HepG2 (cell line): ENCODE data around the gene IQCE. TPM values are rescaled to one million over a fixed set of nuclear protein-coding genes. Genes with fewer than 3 reads are reported as not detected.

Source experiments
- ATAC-seq: fragments of 200-7000 bp; cut with Tn5 transposase; 3 replicates; pipeline ENCODE4 v1.9.1; 2020; ENCODE audit warnings: mild to moderate bottlenecking, moderate library complexity
- BruUV-seq: library from RNA; stranded (reverse); fragments of 400-500 nt; replicated peaks from 2 replicates; lab custom pipeline; 2021; lab: Mats Ljungman, UMichigan
- CTCF ChIA-PET: fragments of 300-600 bp; formaldehyde crosslinking; extraction: SDS; loops from one replicate; lab custom pipeline; 2021; ENCODE audit warnings: low total read pairs, inconsistent platforms, low intra/inter-chr PET ratio; lab: Yijun Ruan, JAX
- POLR2A ChIA-PET: fragments of 350-600 bp; sonication (Branson Sonifier 250); formaldehyde crosslinking; loops from one replicate; lab custom pipeline; 2020; ENCODE audit warnings: antibody characterized with exemption, inconsistent platforms; lab: Yijun Ruan, JAX
- DNase-seq: peaks from one replicate; pipeline ENCODE4 v3.0.0-alpha.2; 2015; ENCODE audit warnings: low spot score
- FAIRE-seq: peaks from 3 replicates; lab custom pipeline; 2011; peaks lifted over from hg19 to GRCh38; lab: Jason Lieb, UNC
- H2AFZ ChIP-seq: one replicate; pipeline ENCODE4 v1.6.1; 2011; ENCODE audit warnings: low read length, inconsistent platforms
- H3K27ac ChIP-seq: fragments of 300-600 bp; 3 replicates; pipeline ENCODE4 v1.8.0; 2011; ENCODE audit warnings: mixed run types, mild to moderate bottlenecking, mixed read lengths, low read length, inconsistent platforms; ENCODE audit not compliant: insufficient read depth; ENCODE audit errors: extremely low read length
- H3K27me3 ChIP-seq, 2 experiments: fragments of 200-600 bp in 1 of 2; 2 replicates in 1 of 2; 3 replicates in 1 of 2; pipeline versions ENCODE4 v1.6.0 to v1.8.0; 2011; ENCODE audit warnings: low read length in 2 of 2, mild to moderate bottlenecking in 2 of 2, moderate library complexity in 2 of 2, inconsistent platforms in 1 of 2; ENCODE audit not compliant: insufficient read depth in 2 of 2, control insufficient read depth in 1 of 2
- H3K36me3 ChIP-seq, 2 experiments: fragments of 200-600 bp in 1 of 2; replicated peaks in 1 of 2; 2 replicates in 1 of 2; 3 replicates in 1 of 2; pipeline versions ENCODE4 v1.5.1 to v1.8.0; 2011; ENCODE audit warnings: low read length in 2 of 2, inconsistent platforms in 1 of 2; ENCODE audit not compliant: insufficient read depth in 2 of 2, control insufficient read depth in 1 of 2
- H3K4me1 ChIP-seq: 2 replicates; pipeline ENCODE4 v1.5.1; 2012; ENCODE audit warnings: low read length, inconsistent platforms; ENCODE audit not compliant: insufficient read depth
- H3K4me2 ChIP-seq: 2 replicates; pipeline ENCODE4 v1.6.0; 2011; ENCODE audit warnings: low read depth, low read length, inconsistent platforms
- H3K4me3 ChIP-seq, 3 experiments: fragments of 200-600 bp in 1 of 3; sonication (generic), shearing (Covaris generic) in 1 of 3; replicated peaks in 1 of 3; 2 replicates each; pipeline ENCODE4 v1.5.1; 2011 to 2016; ENCODE audit warnings: low read length in 3 of 3, inconsistent platforms in 2 of 3, low read depth in 2 of 3, mild to moderate bottlenecking in 2 of 3, control low read depth in 1 of 3, mixed read lengths in 1 of 3; ENCODE audit not compliant: insufficient read depth in 1 of 3
- H3K79me2 ChIP-seq: one replicate; pipeline ENCODE4 v1.6.1; 2011; ENCODE audit warnings: low read length, inconsistent platforms; ENCODE audit not compliant: insufficient read depth
- H3K9ac ChIP-seq: 2 replicates; pipeline ENCODE4 v1.6.0; 2011; ENCODE audit warnings: mild to moderate bottlenecking, low read depth, low read length, inconsistent platforms; ENCODE audit not compliant: insufficient read depth
- H3K9me3 ChIP-seq: 2 replicates; pipeline ENCODE4 v1.5.1; 2012; ENCODE audit warnings: mild to moderate bottlenecking, low read length
- H4K20me1 ChIP-seq: 2 replicates; pipeline ENCODE4 v1.6.0; 2011; ENCODE audit warnings: inconsistent platforms, mild to moderate bottlenecking, low read length, moderate library complexity; ENCODE audit not compliant: insufficient read depth
- HNRNPL ChIP-seq: fragments of 200-400 bp; formaldehyde crosslinking; IDR thresholded peaks from 2 replicates; pipeline ENCODE4 v1.6.1; 2017; ENCODE audit warnings: mild to moderate bottlenecking, low read depth, low read length
- SALL1 ChIP-seq: sonication (generic); formaldehyde crosslinking; IDR thresholded peaks from 2 replicates; pipeline ENCODE4 v1.8.0; 2022; ENCODE audit warnings: mild to moderate bottlenecking, missing genetic modification reagents
- THYN1 ChIP-seq: sonication (generic); formaldehyde crosslinking; IDR thresholded peaks from 2 replicates; pipeline ENCODE4 v1.8.1; 2023; ENCODE audit warnings: low read depth, mild to moderate bottlenecking, moderate library complexity, missing genetic modification reagents, borderline replicate concordance
- ZNF431 ChIP-seq: sonication (generic); formaldehyde crosslinking; IDR thresholded peaks from 2 replicates; pipeline ENCODE4 v1.9.0; 2022; ENCODE audit warnings: missing genetic modification reagents, low read depth, mild to moderate bottlenecking, borderline replicate concordance
- ZSCAN12 ChIP-seq: sonication (generic); formaldehyde crosslinking; IDR thresholded peaks from 2 replicates; pipeline ENCODE4 v1.9.0; 2021; ENCODE audit warnings: mild to moderate bottlenecking, missing genetic modification reagents
- WGBS: methylation state at CpG from one replicate; pipeline ENCODE4 v1.1.6; 2017; ENCODE audit warnings: low lambda C conversion rate; 5-methylcytosine and 5-hydroxymethylcytosine counted together
- in situ Hi-C: cut with HindIII; loops from 2 replicates; pipeline ENCODE4 v1.10.0; 2017; ENCODE audit warnings: low pct_unique_long_range_greater_than_20kb; ENCODE audit not compliant: extremely low pct_ligation_motif_present
- intact Hi-C: fragments of 100-400 bp; cut with micrococcal nuclease; formaldehyde crosslinking; loops from one replicate; pipeline ENCODE4 v1.10.0; 2022; ENCODE audit not compliant: unreplicated experiment
- polyA plus RNA-seq, 8 experiments: library from polyadenylated mRNA; depleted of rRNA in 3 of 8; stranded (reverse) in 7 of 8; unstranded in 1 of 8; fragments of >200 nt; fragmentation: Illumina TruSeq in 4 of 8; extraction: Trizol in 4 of 8; gene quantifications; 2 replicates each; pipeline versions ENCODE4 v1.2.1 to v1.2.3, GENCODE V29; 2011 to 2016; ENCODE audit warnings: low read depth in 4 of 8, missing spikeins in 1 of 8, mixed read lengths in 1 of 8; ENCODE audit not compliant: insufficient read depth in 1 of 8
- total RNA-seq, 5 experiments: library from RNA; depleted of rRNA; stranded (reverse); fragments of >200 nt; fragmentation: Illumina TruSeq; extraction: Trizol; gene quantifications; 2 replicates each; pipeline ENCODE4 v1.2.3, GENCODE V29; 2016; ENCODE audit warnings: low read depth in 1 of 5
- TF ChIP-seq, protein P1 (sequence below): sonication (generic); formaldehyde crosslinking; IDR thresholded peaks from 2 replicates; pipeline ENCODE4 v1.5.1; 2020; ENCODE audit warnings: missing genetic modification reagents, mild to moderate bottlenecking, borderline replicate concordance
- TF ChIP-seq, protein P2 (sequence below): sonication (generic); formaldehyde crosslinking; IDR thresholded peaks from 2 replicates; pipeline ENCODE4 v1.4.0; 2020; ENCODE audit warnings: mild to moderate bottlenecking, missing genetic modification reagents
- TF ChIP-seq, protein P3 (sequence below): sonication (generic); formaldehyde crosslinking; IDR thresholded peaks from 2 replicates; pipeline ENCODE4 v1.8.1; 2022; ENCODE audit warnings: mild to moderate bottlenecking, missing genetic modification reagents
- TF ChIP-seq, protein P4 (sequence below): sonication (generic); formaldehyde crosslinking; IDR thresholded peaks from 2 replicates; pipeline ENCODE4 v1.8.1; 2022; ENCODE audit warnings: low read depth, mild to moderate bottlenecking, missing genetic modification reagents

IQCE gene
- total and polyA plus RNA-seq, 2 of the 13 experiments (the other 11 are each of a cell fraction or from before 2014, with no cell fraction given) = 1.5 to 2.5 TPM

DNA sequence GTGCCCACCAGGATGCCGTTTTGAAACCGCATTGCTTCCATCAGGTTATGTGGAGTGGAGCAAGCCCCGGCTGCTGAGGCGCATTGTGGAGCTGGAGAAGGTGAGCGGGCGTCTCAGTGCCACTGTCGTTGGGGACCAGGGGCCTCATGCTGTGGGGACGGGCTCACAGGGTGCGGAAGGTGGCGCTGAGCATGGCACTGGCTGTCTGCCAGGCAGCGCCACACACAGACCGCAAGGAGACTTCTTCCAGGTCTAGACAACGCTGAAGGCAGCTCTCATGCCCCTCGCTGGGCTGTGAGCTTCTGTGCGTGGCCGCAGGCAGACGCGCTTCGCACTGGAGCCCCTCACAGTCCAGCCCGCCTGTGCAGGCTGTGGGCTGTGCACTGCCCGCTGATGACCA is 29.0 kb downstream of the IQCE start:
- TF ChIP-seq HNRNPL (0 out of 2 replicates have a peak, but pooled peaks have one; percentile 21), THYN1 (CRISPR knock-in tag) (no peak)
- ATAC-seq = no peak
- H3K27ac ChIP-seq = no peak overlapping the region
- ChIA-PET POLR2A (no interaction called here), CTCF (no interaction called here)
- no peak overlapping the region for H3K4me3 ChIP-seq
- H3K9me3 ChIP-seq = no peaks in the 10 kb centered on the region
- no peaks in the 10 kb centered on the region for H3K79me2 ChIP-seq
- intact Hi-C loops (no loop called here), in situ Hi-C loops (no loop called here)
- no peak for FAIRE-seq
- H3K4me2 ChIP-seq = no peak overlapping the region
- no peak overlapping the region for H3K9ac ChIP-seq
- no peak for DNase-seq
- no peak overlapping the region for H2AFZ ChIP-seq
- H4K20me1 ChIP-seq = no peaks in the 10 kb centered on the region
- H3K36me3 ChIP-seq = no peaks in the 10 kb centered on the region
- BruUV-seq = no TSS peak
- H3K4me1 ChIP-seq = no peaks in the 10 kb centered on the region
- WGBS = 89% methylated on average over 13 of the region's 21 CpGs
- no peaks in the 10 kb centered on the region for H3K27me3 ChIP-seq

DNA sequence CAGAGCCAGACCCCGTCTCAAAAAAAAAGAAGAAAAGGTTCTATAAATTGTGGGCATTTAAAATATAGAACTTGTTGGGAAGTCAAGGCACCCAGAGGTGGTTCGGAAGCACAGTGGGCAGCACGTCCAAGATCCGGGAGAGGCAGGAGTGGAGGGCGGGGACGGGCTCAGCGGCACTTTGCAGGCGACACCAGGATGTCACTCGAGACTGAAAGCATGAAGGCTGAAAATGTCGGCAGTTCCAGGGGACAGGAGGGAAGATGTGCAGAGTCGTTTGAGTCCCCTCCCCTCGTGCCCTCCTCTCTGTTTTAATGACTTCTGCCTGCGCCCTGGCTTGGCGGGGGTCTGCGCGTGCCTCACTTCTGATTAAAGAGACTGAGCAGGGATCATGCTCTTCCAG is 30.6 kb downstream of the IQCE start:
- FAIRE-seq = no peak
- TF ChIP-seq, protein P1, sequence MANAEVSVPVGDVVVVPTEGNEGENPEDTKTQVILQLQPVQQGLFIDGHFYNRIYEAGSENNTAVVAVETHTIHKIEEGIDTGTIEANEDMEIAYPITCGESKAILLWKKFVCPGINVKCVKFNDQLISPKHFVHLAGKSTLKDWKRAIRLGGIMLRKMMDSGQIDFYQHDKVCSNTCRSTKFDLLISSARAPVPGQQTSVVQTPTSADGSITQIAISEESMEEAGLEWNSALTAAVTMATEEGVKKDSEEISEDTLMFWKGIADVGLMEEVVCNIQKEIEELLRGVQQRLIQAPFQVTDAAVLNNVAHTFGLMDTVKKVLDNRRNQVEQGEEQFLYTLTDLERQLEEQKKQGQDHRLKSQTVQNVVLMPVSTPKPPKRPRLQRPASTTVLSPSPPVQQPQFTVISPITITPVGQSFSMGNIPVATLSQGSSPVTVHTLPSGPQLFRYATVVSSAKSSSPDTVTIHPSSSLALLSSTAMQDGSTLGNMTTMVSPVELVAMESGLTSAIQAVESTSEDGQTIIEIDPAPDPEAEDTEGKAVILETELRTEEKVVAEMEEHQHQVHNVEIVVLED = no peak
- TF ChIP-seq ZNF431 (CRISPR knock-in tag) (no peak), SALL1 (CRISPR knock-in tag) (no peak), ZSCAN12 (CRISPR knock-in tag) (no peak)
- TF ChIP-seq, protein P2, sequence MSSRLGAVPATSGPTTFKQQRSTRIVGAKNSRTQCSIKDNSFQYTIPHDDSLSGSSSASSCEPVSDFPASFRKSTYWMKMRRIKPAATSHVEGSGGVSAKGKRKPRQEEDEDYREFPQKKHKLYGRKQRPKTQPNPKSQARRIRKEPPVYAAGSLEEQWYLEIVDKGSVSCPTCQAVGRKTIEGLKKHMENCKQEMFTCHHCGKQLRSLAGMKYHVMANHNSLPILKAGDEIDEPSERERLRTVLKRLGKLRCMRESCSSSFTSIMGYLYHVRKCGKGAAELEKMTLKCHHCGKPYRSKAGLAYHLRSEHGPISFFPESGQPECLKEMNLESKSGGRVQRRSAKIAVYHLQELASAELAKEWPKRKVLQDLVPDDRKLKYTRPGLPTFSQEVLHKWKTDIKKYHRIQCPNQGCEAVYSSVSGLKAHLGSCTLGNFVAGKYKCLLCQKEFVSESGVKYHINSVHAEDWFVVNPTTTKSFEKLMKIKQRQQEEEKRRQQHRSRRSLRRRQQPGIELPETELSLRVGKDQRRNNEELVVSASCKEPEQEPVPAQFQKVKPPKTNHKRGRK (CRISPR knock-in tag) = no peak
- TF ChIP-seq, protein P3, sequence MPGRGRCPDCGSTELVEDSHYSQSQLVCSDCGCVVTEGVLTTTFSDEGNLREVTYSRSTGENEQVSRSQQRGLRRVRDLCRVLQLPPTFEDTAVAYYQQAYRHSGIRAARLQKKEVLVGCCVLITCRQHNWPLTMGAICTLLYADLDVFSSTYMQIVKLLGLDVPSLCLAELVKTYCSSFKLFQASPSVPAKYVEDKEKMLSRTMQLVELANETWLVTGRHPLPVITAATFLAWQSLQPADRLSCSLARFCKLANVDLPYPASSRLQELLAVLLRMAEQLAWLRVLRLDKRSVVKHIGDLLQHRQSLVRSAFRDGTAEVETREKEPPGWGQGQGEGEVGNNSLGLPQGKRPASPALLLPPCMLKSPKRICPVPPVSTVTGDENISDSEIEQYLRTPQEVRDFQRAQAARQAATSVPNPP (CRISPR knock-in tag) = no peak
- TF ChIP-seq, protein P4, sequence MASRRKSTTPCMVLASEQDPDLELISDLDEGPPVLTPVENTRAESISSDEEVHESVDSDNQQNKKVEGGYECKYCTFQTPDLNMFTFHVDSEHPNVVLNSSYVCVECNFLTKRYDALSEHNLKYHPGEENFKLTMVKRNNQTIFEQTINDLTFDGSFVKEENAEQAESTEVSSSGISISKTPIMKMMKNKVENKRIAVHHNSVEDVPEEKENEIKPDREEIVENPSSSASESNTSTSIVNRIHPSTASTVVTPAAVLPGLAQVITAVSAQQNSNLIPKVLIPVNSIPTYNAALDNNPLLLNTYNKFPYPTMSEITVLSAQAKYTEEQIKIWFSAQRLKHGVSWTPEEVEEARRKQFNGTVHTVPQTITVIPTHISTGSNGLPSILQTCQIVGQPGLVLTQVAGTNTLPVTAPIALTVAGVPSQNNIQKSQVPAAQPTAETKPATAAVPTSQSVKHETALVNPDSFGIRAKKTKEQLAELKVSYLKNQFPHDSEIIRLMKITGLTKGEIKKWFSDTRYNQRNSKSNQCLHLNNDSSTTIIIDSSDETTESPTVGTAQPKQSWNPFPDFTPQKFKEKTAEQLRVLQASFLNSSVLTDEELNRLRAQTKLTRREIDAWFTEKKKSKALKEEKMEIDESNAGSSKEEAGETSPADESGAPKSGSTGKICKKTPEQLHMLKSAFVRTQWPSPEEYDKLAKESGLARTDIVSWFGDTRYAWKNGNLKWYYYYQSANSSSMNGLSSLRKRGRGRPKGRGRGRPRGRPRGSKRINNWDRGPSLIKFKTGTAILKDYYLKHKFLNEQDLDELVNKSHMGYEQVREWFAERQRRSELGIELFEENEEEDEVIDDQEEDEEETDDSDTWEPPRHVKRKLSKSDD (CRISPR knock-in tag) = no peak

More for the DNA sequence above, 30.6 kb downstream of the IQCE start:
- BruUV-seq = no TSS peak
- Histone ChIP-seq H3K27ac (no peak overlapping the region), H3K27me3 (no peaks in the 10 kb centered on the region), H3K4me3 (no peak overlapping the region), H3K36me3 (no peaks in the 10 kb centered on the region), H3K9me3 (no peaks in the 10 kb centered on the region), H2AFZ (no peak overlapping the region), H3K4me2 (no peak overlapping the region), H3K79me2 (no peaks in the 10 kb centered on the region), H4K20me1 (no peaks in the 10 kb centered on the region), H3K9ac (no peak overlapping the region), H3K4me1 (no peaks in the 10 kb centered on the region)
- in situ Hi-C loops = no loop called here
- ATAC-seq (no peak), DNase-seq (no peak)
- 96% methylated on average over 12 of the region's 16 CpGs for WGBS
- ChIA-PET CTCF (no interaction called here), POLR2A (no interaction called here)
- intact Hi-C loops = no loop called here
